HepG2 (cell line): Measurements from ENCODE around the gene ACSF3. TPM values are rescaled to one million over a fixed set of nuclear protein-coding genes. Genes with fewer than 3 reads are reported as not detected.

ENCODE experiments used
- HNF4G ChIP-seq, 2 experiments: sonication (generic) in 1 of 2; formaldehyde crosslinking in 1 of 2; IDR thresholded peaks; 2 replicates each; pipeline versions ENCODE4 v1.4.0 to v1.6.1; 2011 to 2020; ENCODE audit warnings: borderline replicate concordance in 2 of 2, low read depth in 2 of 2, mild to moderate bottlenecking in 2 of 2, low read length in 1 of 2, missing genetic modification reagents in 1 of 2, moderate library complexity in 1 of 2
- NBN ChIP-seq: fragments of 450-650 bp; conservative IDR thresholded peaks from 2 replicates; pipeline ENCODE4 v1.6.1; 2017
- PAX8 ChIP-seq: sonication (generic); formaldehyde crosslinking; IDR thresholded peaks from 2 replicates; pipeline ENCODE4 v1.8.0; 2022; ENCODE audit warnings: mild to moderate bottlenecking, missing genetic modification reagents, borderline replicate concordance
- POLR2A ChIP-seq, 2 experiments: IDR thresholded peaks; 2 replicates each; pipeline ENCODE4 v1.6.1; 2011; ENCODE audit warnings: low read depth in 2 of 2, low read length in 2 of 2, mild to moderate bottlenecking in 1 of 2, moderate library complexity in 1 of 2; ENCODE audit not compliant: insufficient read depth in 1 of 2
- RORA ChIP-seq: sonication (generic); formaldehyde crosslinking; IDR thresholded peaks from 2 replicates; pipeline ENCODE4 v1.5.0; 2020; ENCODE audit warnings: mild to moderate bottlenecking, missing genetic modification reagents, moderate library complexity
- ZFY ChIP-seq: sonication (generic); formaldehyde crosslinking; IDR thresholded peaks from 2 replicates; pipeline ENCODE4 v1.4.0; 2020; ENCODE audit warnings: missing genetic modification reagents
- ZNF616 ChIP-seq: sonication (generic); formaldehyde crosslinking; IDR thresholded peaks from 2 replicates; pipeline ENCODE4 v1.5.0; 2020; ENCODE audit warnings: low read depth, mild to moderate bottlenecking, missing genetic modification reagents
- ZNF646 ChIP-seq: sonication (generic); formaldehyde crosslinking; IDR thresholded peaks from 2 replicates; pipeline ENCODE4 v1.9.0; 2021; ENCODE audit warnings: mild to moderate bottlenecking, missing genetic modification reagents
- ZSCAN20 ChIP-seq: sonication (generic); formaldehyde crosslinking; IDR thresholded peaks from 2 replicates; pipeline ENCODE4 v1.4.0; 2020; ENCODE audit warnings: missing genetic modification reagents, mild to moderate bottlenecking, borderline replicate concordance
- polyA plus RNA-seq, 8 experiments: library from polyadenylated mRNA; depleted of rRNA in 3 of 8; stranded (reverse) in 7 of 8; unstranded in 1 of 8; fragments of >200 nt; fragmentation: Illumina TruSeq in 4 of 8; extraction: Trizol in 4 of 8; gene quantifications; 2 replicates each; pipeline versions ENCODE4 v1.2.1 to v1.2.3, GENCODE V29; 2011 to 2016; ENCODE audit warnings: low read depth in 4 of 8, missing spikeins in 1 of 8, mixed read lengths in 1 of 8; ENCODE audit not compliant: insufficient read depth in 1 of 8
- total RNA-seq, 5 experiments: library from RNA; depleted of rRNA; stranded (reverse); fragments of >200 nt; fragmentation: Illumina TruSeq; extraction: Trizol; gene quantifications; 2 replicates each; pipeline ENCODE4 v1.2.3, GENCODE V29; 2016; ENCODE audit warnings: low read depth in 1 of 5
- TF ChIP-seq, protein P1 (sequence below): sonication (generic); formaldehyde crosslinking; IDR thresholded peaks from 2 replicates; pipeline ENCODE4 v1.5.0; 2020; ENCODE audit warnings: mild to moderate bottlenecking, missing genetic modification reagents, borderline replicate concordance
- TF ChIP-seq, protein P2 (sequence below): sonication (generic); formaldehyde crosslinking; IDR thresholded peaks from 2 replicates; pipeline ENCODE4 v1.5.0; 2020; ENCODE audit warnings: mild to moderate bottlenecking, missing genetic modification reagents
- TF ChIP-seq, protein P3 (sequence below): sonication (generic); formaldehyde crosslinking; IDR thresholded peaks from 2 replicates; pipeline ENCODE4 v1.5.1; 2020; ENCODE audit warnings: mild to moderate bottlenecking, missing genetic modification reagents

Gene ACSF3
- total and polyA plus RNA-seq, 2 of the 13 experiments (the other 11 are each of a cell fraction or from before 2014, with no cell fraction given), result 14.9 to 30.6 TPM

- TF ChIP-seq, protein P1, sequence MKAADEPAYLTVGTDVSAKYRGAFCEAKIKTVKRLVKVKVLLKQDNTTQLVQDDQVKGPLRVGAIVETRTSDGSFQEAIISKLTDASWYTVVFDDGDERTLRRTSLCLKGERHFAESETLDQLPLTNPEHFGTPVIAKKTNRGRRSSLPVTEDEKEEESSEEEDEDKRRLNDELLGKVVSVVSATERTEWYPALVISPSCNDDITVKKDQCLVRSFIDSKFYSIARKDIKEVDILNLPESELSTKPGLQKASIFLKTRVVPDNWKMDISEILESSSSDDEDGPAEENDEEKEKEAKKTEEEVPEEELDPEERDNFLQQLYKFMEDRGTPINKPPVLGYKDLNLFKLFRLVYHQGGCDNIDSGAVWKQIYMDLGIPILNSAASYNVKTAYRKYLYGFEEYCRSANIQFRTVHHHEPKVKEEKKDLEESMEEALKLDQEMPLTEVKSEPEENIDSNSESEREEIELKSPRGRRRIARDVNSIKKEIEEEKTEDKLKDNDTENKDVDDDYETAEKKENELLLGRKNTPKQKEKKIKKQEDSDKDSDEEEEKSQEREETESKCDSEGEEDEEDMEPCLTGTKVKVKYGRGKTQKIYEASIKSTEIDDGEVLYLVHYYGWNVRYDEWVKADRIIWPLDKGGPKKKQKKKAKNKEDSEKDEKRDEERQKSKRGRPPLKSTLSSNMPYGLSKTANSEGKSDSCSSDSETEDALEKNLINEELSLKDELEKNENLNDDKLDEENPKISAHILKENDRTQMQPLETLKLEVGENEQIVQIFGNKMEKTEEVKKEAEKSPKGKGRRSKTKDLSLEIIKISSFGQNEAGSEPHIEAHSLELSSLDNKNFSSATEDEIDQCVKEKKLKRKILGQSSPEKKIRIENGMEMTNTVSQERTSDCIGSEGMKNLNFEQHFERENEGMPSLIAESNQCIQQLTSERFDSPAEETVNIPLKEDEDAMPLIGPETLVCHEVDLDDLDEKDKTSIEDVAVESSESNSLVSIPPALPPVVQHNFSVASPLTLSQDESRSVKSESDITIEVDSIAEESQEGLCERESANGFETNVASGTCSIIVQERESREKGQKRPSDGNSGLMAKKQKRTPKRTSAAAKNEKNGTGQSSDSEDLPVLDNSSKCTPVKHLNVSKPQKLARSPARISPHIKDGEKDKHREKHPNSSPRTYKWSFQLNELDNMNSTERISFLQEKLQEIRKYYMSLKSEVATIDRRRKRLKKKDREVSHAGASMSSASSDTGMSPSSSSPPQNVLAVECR (CRISPR knock-in tag), result peak; percentile 70; the same call in 1 of the 2 replicates
- no peak for TF ChIP-seq PAX8 (CRISPR knock-in tag)
- no peak for TF ChIP-seq ZNF616 (CRISPR knock-in tag)
- peak in 1 of 2 experiments; percentile 45; a peak in 1 of 4 replicates for TF ChIP-seq POLR2A (IDR thresholded peaks at IDR 0.05; ENCODE audit: insufficient read depth in 1 of 2, low read depth in 2 of 2, low read length in 2 of 2)
- TF ChIP-seq, protein P2, sequence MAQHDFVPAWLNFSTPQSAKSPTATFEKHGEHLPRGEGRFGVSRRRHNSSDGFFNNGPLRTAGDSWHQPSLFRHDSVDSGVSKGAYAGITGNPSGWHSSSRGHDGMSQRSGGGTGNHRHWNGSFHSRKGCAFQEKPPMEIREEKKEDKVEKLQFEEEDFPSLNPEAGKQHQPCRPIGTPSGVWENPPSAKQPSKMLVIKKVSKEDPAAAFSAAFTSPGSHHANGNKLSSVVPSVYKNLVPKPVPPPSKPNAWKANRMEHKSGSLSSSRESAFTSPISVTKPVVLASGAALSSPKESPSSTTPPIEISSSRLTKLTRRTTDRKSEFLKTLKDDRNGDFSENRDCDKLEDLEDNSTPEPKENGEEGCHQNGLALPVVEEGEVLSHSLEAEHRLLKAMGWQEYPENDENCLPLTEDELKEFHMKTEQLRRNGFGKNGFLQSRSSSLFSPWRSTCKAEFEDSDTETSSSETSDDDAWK (CRISPR knock-in tag), result no peak
- TF ChIP-seq NBN, result no peak
- TF ChIP-seq, protein P3, sequence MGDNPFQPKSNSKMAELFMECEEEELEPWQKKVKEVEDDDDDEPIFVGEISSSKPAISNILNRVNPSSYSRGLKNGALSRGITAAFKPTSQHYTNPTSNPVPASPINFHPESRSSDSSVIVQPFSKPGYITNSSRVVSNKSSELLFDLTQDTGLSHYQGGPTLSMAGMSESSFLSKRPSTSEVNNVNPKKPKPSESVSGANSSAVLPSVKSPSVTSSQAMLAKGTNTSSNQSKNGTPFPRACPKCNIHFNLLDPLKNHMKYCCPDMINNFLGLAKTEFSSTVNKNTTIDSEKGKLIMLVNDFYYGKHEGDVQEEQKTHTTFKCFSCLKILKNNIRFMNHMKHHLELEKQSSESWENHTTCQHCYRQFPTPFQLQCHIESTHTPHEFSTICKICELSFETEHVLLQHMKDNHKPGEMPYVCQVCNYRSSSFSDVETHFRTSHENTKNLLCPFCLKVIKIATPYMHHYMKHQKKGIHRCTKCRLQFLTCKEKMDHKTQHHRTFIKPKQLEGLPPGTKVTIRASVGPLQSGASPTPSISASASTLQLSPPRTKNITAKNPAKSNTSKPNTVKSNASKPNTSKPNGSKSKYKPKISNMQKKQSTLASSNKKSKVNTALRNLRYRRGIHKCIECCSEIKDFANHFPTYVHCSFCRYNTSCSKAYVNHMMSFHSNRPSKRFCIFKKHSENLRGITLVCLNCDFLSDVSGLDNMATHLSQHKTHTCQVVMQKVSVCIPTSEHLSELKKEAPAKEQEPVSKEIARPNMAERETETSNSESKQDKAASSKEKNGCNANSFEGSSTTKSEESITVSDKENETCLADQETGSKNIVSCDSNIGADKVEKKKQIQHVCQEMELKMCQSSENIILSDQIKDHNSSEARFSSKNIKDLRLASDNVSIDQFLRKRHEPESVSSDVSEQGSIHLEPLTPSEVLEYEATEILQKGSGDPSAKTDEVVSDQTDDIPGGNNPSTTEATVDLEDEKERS (CRISPR knock-in tag), result peak; percentile 41; the same call in 1 of the 2 replicates
- no peak for TF ChIP-seq ZNF646 (CRISPR knock-in tag)
- no peak for TF ChIP-seq ZSCAN20 (CRISPR knock-in tag)
- no peak for TF ChIP-seq RORA (CRISPR knock-in tag)
- peak; percentile 34 for TF ChIP-seq ZFY (CRISPR knock-in tag)
- TF ChIP-seq HNF4G (IDR thresholded peaks at IDR 0.05; ENCODE audit: borderline replicate concordance, low read depth, low read length), result peak; percentile 65
- TF ChIP-seq HNF4G (CRISPR knock-in tag; IDR thresholded peaks at IDR 0.05; ENCODE audit: borderline replicate concordance, low read depth), result no peak; the same call in 1 of the 2 replicates
These were observed 106.6 kb downstream of the ACSF3 start, which contains the start of gene SLC22A31 (continued) for GRCh38 chr16:89200124-89200849.
